ENCODE measurements around the gene WTIP.
"Not testable (repeated sequence)": the region's sequence is repeated elsewhere in the genome, so short reads cannot be mapped to it uniquely, and the experiment has no call there.

WTIP gene

GRCh38 chr19:34507414-34508067, 26.0 kb downstream of the WTIP start:
- no peak overlapping the region for H3K27ac ChIP-seq
- TF ChIP-seq, protein P1, sequence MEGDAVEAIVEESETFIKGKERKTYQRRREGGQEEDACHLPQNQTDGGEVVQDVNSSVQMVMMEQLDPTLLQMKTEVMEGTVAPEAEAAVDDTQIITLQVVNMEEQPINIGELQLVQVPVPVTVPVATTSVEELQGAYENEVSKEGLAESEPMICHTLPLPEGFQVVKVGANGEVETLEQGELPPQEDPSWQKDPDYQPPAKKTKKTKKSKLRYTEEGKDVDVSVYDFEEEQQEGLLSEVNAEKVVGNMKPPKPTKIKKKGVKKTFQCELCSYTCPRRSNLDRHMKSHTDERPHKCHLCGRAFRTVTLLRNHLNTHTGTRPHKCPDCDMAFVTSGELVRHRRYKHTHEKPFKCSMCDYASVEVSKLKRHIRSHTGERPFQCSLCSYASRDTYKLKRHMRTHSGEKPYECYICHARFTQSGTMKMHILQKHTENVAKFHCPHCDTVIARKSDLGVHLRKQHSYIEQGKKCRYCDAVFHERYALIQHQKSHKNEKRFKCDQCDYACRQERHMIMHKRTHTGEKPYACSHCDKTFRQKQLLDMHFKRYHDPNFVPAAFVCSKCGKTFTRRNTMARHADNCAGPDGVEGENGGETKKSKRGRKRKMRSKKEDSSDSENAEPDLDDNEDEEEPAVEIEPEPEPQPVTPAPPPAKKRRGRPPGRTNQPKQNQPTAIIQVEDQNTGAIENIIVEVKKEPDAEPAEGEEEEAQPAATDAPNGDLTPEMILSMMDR (conservative IDR thresholded peaks at IDR 0.05) = no peak

- TF ChIP-seq, protein P1 (conservative IDR thresholded peaks at IDR 0.05) = no peak
These were observed 27.0 kb downstream of the WTIP start for GRCh38 chr19:34508540-34508939.

GRCh38 chr19:34510904-34511303, 29.3 kb downstream of the WTIP start:
- not testable (repeated sequence) for H3K27ac ChIP-seq

More at GRCh38 chr19:34508540-34508939, 27.0 kb downstream of the WTIP start:
- H3K27ac ChIP-seq = no peak overlapping the region

- TF ChIP-seq, protein P1 (conservative IDR thresholded peaks at IDR 0.05) = no peak
- H3K27ac ChIP-seq = no peak overlapping the region
These were observed 30.8 kb downstream of the WTIP start for GRCh38 chr19:34512254-34512822.

- TF ChIP-seq, protein P1 (conservative IDR thresholded peaks at IDR 0.05) = no peak
- no peak overlapping the region for H3K27ac ChIP-seq
These were observed 32.2 kb downstream of the WTIP start for GRCh38 chr19:34513767-34514166.

GRCh38 chr19:34519602-34520001, 38.0 kb downstream of the WTIP start:
- no peak overlapping the region for H3K27ac ChIP-seq
- TF ChIP-seq, protein P1 (conservative IDR thresholded peaks at IDR 0.05) = no peak

GRCh38 chr19:34523408-34523807, 41.9 kb downstream of the WTIP start:
- TF ChIP-seq, protein P1 (conservative IDR thresholded peaks at IDR 0.05) = no peak
- no peak overlapping the region for H3K27ac ChIP-seq

GRCh38 chr19:34525001-34525400, 43.4 kb downstream of the WTIP start:
- H3K27ac ChIP-seq = no peak overlapping the region
- TF ChIP-seq, protein P1 (conservative IDR thresholded peaks at IDR 0.05) = no peak
